Lung (tissue), 12 donors: ENCODE measurements around the gene NOC2L. TPM values are rescaled to one million over a fixed set of nuclear protein-coding genes. Genes with fewer than 3 reads are reported as not detected.

ENCODE experiments used
- ATAC-seq: fragments of 200-7000 bp; cut with Tn5 transposase; one replicate; pipeline ENCODE4 v1.9.1; 2020; ENCODE audit warnings: moderate number of reproducible peaks; ENCODE audit not compliant: insufficient read depth, low FRiP score
- DNase-seq, 3 donors: peaks; one replicate each; pipeline ENCODE4 v3.0.0-alpha.2; 2013 to 2017
- H3K27ac ChIP-seq, 2 donors: one replicate each; pipeline ENCODE4 v1.5.1; 2013; ENCODE audit warnings: mild to moderate bottlenecking in 2 of 2, moderate library complexity in 2 of 2, control low read depth in 1 of 2, inconsistent platforms in 1 of 2, low read depth in 1 of 2, low read length in 1 of 2
- H3K27me3 ChIP-seq, 3 donors: one replicate each; pipeline ENCODE4 v1.5.1; 2013; ENCODE audit warnings: low read length in 2 of 3; ENCODE audit not compliant: control insufficient read depth in 3 of 3, insufficient read depth in 3 of 3
- H3K36me3 ChIP-seq, 4 donors: one replicate each; pipeline ENCODE4 v1.5.1; 2013; ENCODE audit warnings: low read length in 4 of 4, mild to moderate bottlenecking in 1 of 4, moderate library complexity in 1 of 4; ENCODE audit not compliant: control insufficient read depth in 4 of 4, insufficient read depth in 4 of 4
- H3K4me1 ChIP-seq, 5 donors: one replicate each; pipeline ENCODE4 v1.5.1; 2013; ENCODE audit warnings: low read length in 5 of 5, mild to moderate bottlenecking in 2 of 5, moderate library complexity in 1 of 5; ENCODE audit not compliant: control insufficient read depth in 5 of 5, insufficient read depth in 5 of 5
- H3K4me3 ChIP-seq: one replicate; pipeline ENCODE4 v1.5.1; 2013; ENCODE audit warnings: mild to moderate bottlenecking, control low read depth, moderate library complexity
- H3K9ac ChIP-seq, 2 donors: one replicate each; pipeline ENCODE4 v1.5.1; 2013; ENCODE audit warnings: low read length in 2 of 2, control low read depth in 1 of 2; ENCODE audit not compliant: insufficient read depth in 1 of 2
- H3K9me3 ChIP-seq, 4 donors: one replicate each; pipeline ENCODE4 v1.5.1; 2013; ENCODE audit warnings: low read length in 3 of 4, mild to moderate bottlenecking in 1 of 4, moderate library complexity in 1 of 4; ENCODE audit not compliant: control insufficient read depth in 4 of 4, insufficient read depth in 3 of 4
- CTCF ChIP-seq: IDR thresholded peaks from 2 replicates; pipeline ENCODE4 v1.5.1; 2012; ENCODE audit warnings: mild to moderate bottlenecking; ENCODE audit errors: control extremely low read depth, extremely low read depth
- WGBS, 2 donors: extraction: QIAGEN DNeasy Blood & Tissue Kit; methylation state at CpG; one replicate each; pipeline ENCODE4 v1.1.7; 2013; 5-methylcytosine and 5-hydroxymethylcytosine counted together
- polyA plus RNA-seq, 2 donors: library from polyadenylated mRNA; stranded (reverse); fragments of 200-250 nt; gene quantifications; one replicate each; pipeline ENCODE4 v1.2.1, GENCODE V29; 2013
- total RNA-seq, 2 donors: library from RNA; depleted of rRNA in 1 of 2; stranded (reverse); fragments of >200 nt in 1 of 2; gene quantifications; one replicate each; pipeline ENCODE4 v1.2.1, GENCODE V29; 2014 to 2021
- donor health status: control.
- donor health status: control.
- donor health status: Bipolar disorder and iron deficiency.
- donor health status: healthy.
- donor health status: DM: yes; HTN: yes; CAD: no.

Gene NOC2L
- total and polyA plus RNA-seq, 4 donors: 39.0 to 86.6 (median 67.7) TPM

- Histone ChIP-seq H3K27me3 (peaks cover 0 to 19% (median 7%) of the 10 kb centered on the region in 3 donors), H3K4me3 (no peak within 1 kb of the TSS), H3K36me3 (peaks cover 0 to 21% (median 0%) of the 10 kb centered on the region in 4 donors), H3K9ac (no peak within 1 kb of the TSS), H3K4me1 (peaks cover 2 to 65% (median 26%) of the 10 kb centered on the region in 5 donors), H3K27ac (no peak within 1 kb of the TSS), H3K9me3 (no peaks in the 10 kb centered on the region)
- 3% methylated on average over 60 to 72 of the region's 72 CpGs for WGBS, 2 donors
- no peak for TF ChIP-seq CTCF
- peak; percentile 46 for ATAC-seq
- peak; percentile 90 to 95 (median 92) for DNase-seq
Observed at GRCh38 chr1:923131-923990, 35.7 kb downstream of the NOC2L start, which contains the start of gene SAMD11. SAMD11 (plus strand) TSS chr1:923923; CDS start chr1:924432, 509 bp downstream.

- peaks cover 0 to 12% (median 0%) of the 10 kb centered on the region in 4 donors for H3K36me3 ChIP-seq
- H3K9me3 ChIP-seq: no peaks in the 10 kb centered on the region
- H3K9ac ChIP-seq: no peak overlapping the region
- peaks cover 0 to 21% (median 0%) of the 10 kb centered on the region in 3 donors for H3K27me3 ChIP-seq
- ATAC-seq (no peak), DNase-seq (peak; percentile 86 to 94 (median 88))
- no peak overlapping the region for H3K27ac ChIP-seq
- H3K4me1 ChIP-seq: peaks cover 2 to 73% (median 26%) of the 10 kb centered on the region in 5 donors
- WGBS, 2 donors: 26 to 35% methylated on average over 31 to 38 of the region's 38 CpGs
- no peak overlapping the region for H3K4me3 ChIP-seq
- peak; percentile 20 for TF ChIP-seq CTCF
Observed at GRCh38 chr1:921011-921837, 37.8 kb downstream of the NOC2L start.

GRCh38 chr1:920521-920920 is 38.5 kb downstream of the NOC2L start:
- peaks cover 0 to 12% (median 0%) of the 10 kb centered on the region in 4 donors for H3K36me3 ChIP-seq
- H3K4me3 ChIP-seq: no peak overlapping the region
- H3K27ac ChIP-seq: no peak overlapping the region
- no peaks in the 10 kb centered on the region for H3K9me3 ChIP-seq
- ATAC-seq (no peak), DNase-seq (no peak)
- WGBS, 2 donors: 12 to 24% methylated on average over 13 of the region's 13 CpGs
- H3K27me3 ChIP-seq: peaks cover 0 to 19% (median 0%) of the 10 kb centered on the region in 3 donors
- no peak overlapping the region for H3K9ac ChIP-seq
- TF ChIP-seq CTCF: no peak
- peaks cover 2 to 73% (median 26%) of the 10 kb centered on the region in 5 donors for H3K4me1 ChIP-seq
